Left cardiac atrium (tissue), 4 donors: ENCODE results near the gene KCNJ10. TPM values are rescaled to one million over a fixed set of nuclear protein-coding genes. Genes with fewer than 3 reads are reported as not detected.

Source experiments
- ATAC-seq, 2 donors: fragments of 200-7000 bp; cut with Tn5 transposase; one replicate each; pipeline ENCODE4 v1.9.1; 2020; ENCODE audit warnings: mild to moderate bottlenecking in 2 of 2, moderate library complexity in 2 of 2
- DNase-seq: peaks from one replicate; pipeline ENCODE4 v3.0.0-alpha.2; 2020
- intact Hi-C, 2 donors: fragments of 100-400 bp; cut with DNase I; formaldehyde crosslinking; loops; one replicate each; pipeline versions ENCODE4 v1.14.1 to v1.15.1; 2022 to 2023
- total RNA-seq, 2 donors: library from RNA; stranded (reverse); fragmentation: NEBNext Ultra II Directional; extraction: Animal tissue kit (Norgen Biotek cat#: 25700); gene quantifications; one replicate each; pipeline ENCODE4 v1.2.1, GENCODE V29; 2021
- donor health status: DM: no; HTN: yes; CAD: no.
- donor health status: DM: no; HTN: yes; CAD: no; lungs with severe emphysema.
- donor health status: DM: yes; HTN: yes; CAD: no.
- donor health status: Dilated cardiomyopathy.

Gene KCNJ10
- total RNA-seq, 2 donors from 2014 or later = 0.05 to 0.15 TPM

DNA sequence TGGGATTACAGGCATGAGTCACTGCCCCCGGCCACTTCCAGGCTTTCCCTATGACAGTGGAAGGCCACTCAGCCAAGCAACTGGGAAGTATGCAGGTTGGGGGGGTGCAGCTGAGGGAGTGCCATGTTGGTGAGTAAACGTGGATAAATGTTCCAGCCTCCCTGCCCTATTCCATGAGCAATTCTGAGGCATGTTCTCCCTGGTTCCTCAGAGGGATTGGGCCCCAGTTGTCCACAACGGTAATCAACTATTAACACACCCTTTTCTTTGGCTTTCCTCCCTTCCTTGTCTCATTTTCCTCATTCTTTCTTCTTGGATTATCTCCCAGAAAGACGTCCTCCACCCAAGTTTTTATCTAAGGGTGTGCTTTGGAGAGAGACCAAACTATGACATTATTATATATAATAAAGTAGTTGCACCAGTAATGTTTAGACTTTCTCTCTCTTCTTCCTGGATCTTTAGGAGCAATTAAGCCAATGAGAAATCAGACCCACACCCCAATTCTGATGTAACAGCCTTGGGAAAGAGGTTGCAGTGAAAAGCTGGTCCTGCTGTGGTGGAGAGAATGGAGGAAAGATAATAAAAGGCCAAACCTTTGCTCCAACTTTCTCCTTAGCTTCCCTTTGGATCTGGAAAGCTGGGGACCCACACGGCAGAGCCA lies 109.1 kb downstream of the KCNJ10 start:
- peak; percentile 66 to 96 for ATAC-seq
- DNase-seq = peak; percentile 77
- intact Hi-C loops = no loop called here

DNA sequence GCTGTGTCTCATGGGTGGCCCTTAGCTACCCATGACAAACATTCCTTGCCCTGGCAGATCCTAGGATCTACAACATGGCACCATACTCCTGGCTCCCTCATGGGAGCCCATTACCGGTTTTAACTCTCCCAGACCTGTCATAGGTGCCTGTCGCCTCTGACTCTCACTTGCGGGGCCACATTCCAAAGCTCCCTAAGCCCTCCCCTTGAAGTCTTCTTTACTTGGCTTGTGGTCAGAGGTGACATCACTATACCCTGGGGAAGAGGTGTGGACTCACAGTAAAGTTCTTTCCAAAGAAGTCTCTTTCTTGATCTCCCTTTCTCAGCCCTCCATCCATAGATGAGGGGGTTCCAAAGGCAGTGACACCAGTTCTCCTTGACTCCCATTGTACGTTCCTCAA lies 110.5 kb downstream of the KCNJ10 start:
- ATAC-seq = no peak
- intact Hi-C loops = no loop called here
- no peak for DNase-seq

DNA sequence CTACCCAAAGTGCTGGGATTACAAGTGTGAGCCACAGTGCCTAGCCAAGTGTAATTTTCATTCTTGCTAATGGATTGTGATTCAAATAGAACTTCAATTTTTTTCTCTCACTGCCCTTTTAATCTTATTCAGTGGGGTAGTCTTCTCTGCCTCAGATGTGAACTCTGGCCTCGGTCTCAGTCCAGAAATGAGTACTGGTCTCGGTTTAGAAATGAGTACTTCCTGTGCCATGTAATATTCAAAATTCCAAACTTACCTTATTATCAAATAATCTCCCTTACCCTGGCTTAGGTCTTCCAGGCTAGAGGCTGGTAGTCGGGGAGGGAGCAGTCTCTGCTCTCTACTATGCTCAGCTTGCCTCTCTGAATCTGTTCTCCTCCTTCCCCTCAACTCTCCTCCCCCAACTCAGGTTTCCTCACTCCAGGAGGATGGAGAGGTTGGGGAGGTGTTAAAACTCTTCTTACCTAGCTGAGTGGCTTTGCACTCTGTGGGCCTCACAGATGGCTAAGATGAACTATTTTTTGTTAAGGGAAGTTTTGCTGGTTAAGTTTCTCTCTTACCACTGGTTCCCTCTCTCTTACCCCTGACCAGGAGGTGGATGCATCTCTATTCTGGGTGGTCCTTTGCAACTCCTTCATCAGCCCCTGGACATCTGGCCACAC lies 111.1 kb downstream of the KCNJ10 start:
- intact Hi-C loops = no loop called here
- DNase-seq (no peak), ATAC-seq (no peak)

DNA sequence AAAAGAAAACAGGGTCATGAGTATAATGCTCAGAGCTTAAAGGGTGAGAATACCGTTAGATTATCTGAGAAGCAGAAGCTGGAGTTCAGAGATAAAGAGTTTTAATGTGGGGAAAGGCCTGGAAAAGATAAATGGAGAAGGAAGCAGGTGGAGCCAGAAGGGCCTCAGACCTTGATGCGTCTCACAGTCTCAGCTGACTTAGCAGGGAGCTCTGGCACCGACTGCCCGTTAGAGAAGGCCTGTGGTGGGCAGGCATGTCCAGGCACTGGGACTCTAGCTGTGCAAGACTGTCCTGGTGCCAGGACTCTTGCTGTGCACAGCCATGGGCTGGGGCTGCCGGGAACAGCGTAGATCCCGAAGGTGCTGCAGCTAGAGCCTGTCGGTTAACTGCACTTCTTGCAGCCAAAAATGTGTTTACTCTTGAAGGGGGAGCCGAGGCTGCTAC lies 112.1 kb downstream of the KCNJ10 start:
- DNase-seq (no peak), ATAC-seq (peak in 1 of 2 donors; percentile 2)
- intact Hi-C loops = no loop called here

DNA sequence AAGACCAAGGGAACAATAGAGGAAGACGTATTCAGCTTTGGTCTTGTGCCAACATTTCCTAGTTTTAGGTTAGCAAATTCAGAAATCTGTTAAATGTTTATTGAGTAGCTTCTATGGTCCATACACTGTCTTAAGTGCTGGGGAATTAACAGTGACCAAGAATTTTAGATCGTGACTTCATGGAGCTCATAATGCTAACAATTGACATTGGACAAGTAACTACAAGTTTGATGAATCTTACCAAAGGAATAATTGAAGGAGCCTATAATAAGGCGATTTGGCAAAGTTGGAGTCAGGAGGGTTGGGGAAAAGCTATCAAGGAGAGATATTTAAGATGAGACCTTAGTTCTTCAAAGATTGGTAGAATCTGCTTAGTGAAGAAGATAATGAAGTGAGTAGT lies 114.5 kb downstream of the KCNJ10 start:
- ATAC-seq = no peak
- intact Hi-C loops = no loop called here
- DNase-seq = no peak

DNA sequence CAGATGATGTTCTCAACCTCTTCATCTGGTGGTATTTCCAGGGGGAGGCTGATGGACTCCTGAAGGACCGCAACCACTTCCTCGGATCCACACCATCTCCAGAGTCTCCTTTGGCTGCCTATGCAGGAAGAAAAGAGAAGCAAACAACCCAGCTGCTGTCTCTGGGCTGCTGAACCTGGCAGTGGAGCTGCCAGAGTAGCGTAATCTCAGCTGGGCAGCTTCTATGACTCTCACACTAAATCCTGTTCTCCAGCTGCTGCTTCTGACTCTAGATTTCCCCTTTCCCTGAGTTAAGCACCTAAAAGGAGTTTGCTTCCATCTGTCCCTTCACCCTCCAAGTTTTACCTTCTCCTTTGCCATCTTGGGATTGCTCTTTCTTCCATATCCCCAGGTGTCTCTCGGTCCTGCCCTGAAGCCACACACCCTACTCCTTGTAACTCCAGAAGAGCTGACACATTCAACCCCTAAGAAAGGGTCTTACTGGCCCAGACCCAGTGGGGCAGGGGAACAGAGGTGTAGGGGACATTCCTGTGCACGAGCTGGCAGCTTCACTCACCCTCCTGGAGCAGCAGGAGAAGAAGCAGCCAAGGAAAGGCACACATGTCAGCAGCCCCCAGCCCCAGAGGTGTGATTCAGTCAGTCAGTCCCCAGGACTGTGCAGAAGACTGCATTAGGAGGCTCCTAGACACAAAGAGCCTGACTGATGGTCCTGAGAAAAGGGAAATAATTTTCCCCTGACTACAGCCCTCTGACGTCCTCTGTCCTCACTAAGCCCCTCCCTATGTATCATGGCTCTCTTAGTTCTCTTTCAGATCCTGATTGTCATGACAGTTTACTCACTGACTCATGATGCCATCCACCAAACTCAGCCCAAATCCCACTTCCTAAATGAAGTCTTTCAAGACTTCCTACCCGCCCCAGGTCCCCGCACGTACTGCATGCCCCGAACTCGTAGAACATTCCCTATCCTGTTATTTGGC lies 116.1 kb downstream of the KCNJ10 start, which contains the start of gene SLAMF9:
TSS of gene SLAMF9 (minus strand) at position 702 of the 980 bp plus-strand sequence. CDS start at position 602, 100 bp downstream.
- ATAC-seq (peak in 1 of 2 donors; percentile 49), DNase-seq (no peak)
- intact Hi-C loops = no loop called here

DNA sequence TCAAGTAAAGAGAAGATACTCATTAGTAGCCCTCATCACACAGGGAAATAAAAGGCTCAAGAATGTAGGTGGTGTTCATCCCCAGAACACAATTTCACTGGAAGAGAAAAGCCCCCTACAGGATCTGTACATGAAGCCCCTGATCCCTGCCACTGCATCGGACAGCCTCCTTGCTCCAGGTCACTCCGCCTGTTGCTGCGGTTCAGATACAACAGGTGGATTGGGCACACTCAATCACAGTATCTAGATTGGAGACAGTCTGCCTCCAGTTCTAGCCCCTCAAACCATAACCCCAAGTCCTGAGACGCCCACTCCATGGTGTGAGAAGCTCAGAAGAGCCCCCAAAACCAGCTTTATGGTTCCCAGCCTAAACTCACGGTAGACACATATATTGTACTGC lies 117.0 kb downstream of the KCNJ10 start:
- intact Hi-C loops = no loop called here
- no peak for DNase-seq
- no peak for ATAC-seq

DNA sequence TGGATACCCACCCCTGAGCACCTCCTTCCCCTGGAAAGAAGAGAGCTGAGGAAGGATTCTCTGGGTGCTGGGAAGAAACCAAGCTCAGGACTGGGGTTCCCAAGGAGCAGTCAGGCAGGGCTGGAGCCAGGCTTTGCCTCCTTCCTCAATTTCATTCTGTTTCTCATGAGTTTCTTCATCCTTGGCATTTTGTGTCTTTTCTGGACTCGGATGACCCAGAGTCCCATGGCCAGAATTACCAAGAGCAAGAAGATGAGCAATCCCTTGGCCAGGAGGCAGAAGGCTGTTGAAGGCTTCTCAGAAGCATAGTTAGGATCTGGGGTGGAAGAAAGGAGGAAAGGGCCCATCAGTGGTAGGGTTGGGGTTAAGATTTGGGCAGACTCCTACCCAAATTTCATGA lies 118.4 kb downstream of the KCNJ10 start:
- intact Hi-C loops = no loop called here
- DNase-seq (no peak), ATAC-seq (no peak)

DNA sequence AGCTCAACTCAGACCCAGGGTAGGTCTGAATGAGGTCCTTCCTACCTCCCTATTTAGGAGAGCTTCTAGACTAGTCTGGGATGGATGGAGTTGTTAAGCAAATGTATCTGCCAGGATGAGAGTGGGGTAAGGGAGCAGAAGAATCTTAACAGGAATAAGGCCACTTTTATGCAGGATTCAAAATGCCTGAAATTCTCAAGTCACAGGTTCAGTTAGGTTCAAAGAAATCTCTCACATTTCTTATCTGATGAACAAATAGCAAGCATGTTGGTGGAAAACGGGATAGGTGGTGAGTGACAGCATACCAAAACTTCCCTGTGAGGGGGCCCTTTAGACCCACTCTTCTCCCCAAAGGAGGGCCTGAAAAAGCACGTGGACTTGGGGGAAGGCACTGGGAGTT lies 118.9 kb downstream of the KCNJ10 start:
- DNase-seq (no peak), ATAC-seq (no peak)
- intact Hi-C loops = no loop called here

DNA sequence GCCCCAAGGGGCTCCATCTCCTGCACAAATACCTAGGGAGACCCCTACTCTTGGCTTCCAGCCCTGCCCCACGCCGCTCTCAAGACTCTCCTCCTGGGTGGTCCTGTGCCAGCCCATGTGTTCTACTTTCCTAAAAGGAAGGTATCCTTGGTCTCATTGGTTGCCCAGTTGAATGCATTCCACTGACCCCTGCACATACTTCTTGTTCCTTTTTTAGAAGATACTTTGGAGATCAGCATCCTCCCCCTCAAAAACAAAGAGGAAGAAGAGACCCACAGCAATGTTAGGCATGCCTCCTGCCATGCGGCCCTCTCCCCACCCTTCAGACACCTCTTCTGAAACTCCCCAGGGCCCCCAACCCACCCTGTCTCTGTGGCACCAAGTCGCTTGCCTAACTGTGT lies 120.0 kb downstream of the KCNJ10 start:
- intact Hi-C loops = no loop called here
- DNase-seq (no peak), ATAC-seq (no peak)

DNA sequence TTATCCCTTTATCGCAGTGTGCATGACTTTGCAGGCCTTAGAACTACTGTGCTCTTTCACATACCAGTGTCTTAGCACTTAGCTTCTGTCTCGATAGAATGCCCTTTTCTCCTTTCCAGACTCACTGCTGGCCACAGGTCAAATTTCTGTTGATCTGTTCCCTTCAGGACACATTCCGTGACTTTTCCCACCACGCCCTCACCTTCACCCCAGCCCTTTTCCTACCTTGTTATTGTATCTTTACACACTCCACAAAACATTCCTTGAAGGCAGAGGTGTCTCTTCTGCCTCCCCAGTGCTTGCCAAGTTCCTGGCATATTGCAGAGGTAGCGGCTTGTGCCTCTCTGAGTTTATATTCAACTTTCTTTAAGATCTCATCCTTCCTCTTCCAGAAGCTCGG lies 120.8 kb downstream of the KCNJ10 start:
- ATAC-seq (no peak), DNase-seq (no peak)
- intact Hi-C loops = no loop called here

Other genes starting within 250 kb of the KCNJ10 start
- gene SLAMF8, start 243.3 kb downstream of the KCNJ10 start, total RNA-seq = 1 to 10 TPM; 2.4 to 4.4 TPM
- gene VSIG8, start 207.5 kb downstream of the KCNJ10 start, total RNA-seq = not detected
- 1 to 10 TPM; 1.6 to 2.0 TPM for gene CFAP45, start 170.0 kb downstream of the KCNJ10 start, total RNA-seq
- 100 to 1,000 TPM; 201 to 276 TPM for gene TAGLN2, start 144.7 kb downstream of the KCNJ10 start, total RNA-seq
- 1 to 10 TPM; 1.4 to 3.3 TPM for gene IGSF9, start 124.5 kb downstream of the KCNJ10 start, total RNA-seq
- gene SLAMF9, start 115.9 kb downstream of the KCNJ10 start, total RNA-seq = under 1 TPM in 1 of 2 donors, not detected in 1; 0.35 TPM
- 1 to 10 TPM; 3.3 to 3.4 TPM for gene PIGM, start 38.2 kb downstream of the KCNJ10 start, total RNA-seq
- under 1 TPM in 1 of 2 donors, not detected in 1; 0.06 TPM for gene KCNJ9, start 11.4 kb upstream of the KCNJ10 start, total RNA-seq
- 10 to 100 TPM; 18.8 to 22.1 TPM for gene IGSF8, start 28.5 kb upstream of the KCNJ10 start, total RNA-seq
- gene ATP1A2, start 45.6 kb upstream of the KCNJ10 start, total RNA-seq = 100 to 1,000 TPM; 114 to 176 TPM
- gene ATP1A4, start 81.4 kb upstream of the KCNJ10 start, total RNA-seq = under 1 TPM in 1 of 2 donors, not detected in 1; 0.13 TPM
- 10 to 100 TPM; 10.5 to 21.8 TPM for gene CASQ1, start 120.4 kb upstream of the KCNJ10 start, total RNA-seq
- 100 to 1,000 TPM; 188 to 189 TPM for gene PEA15, start 135.2 kb upstream of the KCNJ10 start, total RNA-seq
- gene DCAF8, start 192.4 kb upstream of the KCNJ10 start, total RNA-seq = 100 to 1,000 TPM in 1 of 2 donors, 10 to 100 TPM in 1; 98.5 to 121 TPM
- gene PEX19, start 215.0 kb upstream of the KCNJ10 start, total RNA-seq = 10 to 100 TPM; 91.1 to 92.6 TPM